ENCODE measurements around the gene SSC4D. TPM values are rescaled to one million over a fixed set of nuclear protein-coding genes. Genes with fewer than 3 reads are reported as not detected.
"Not testable (repeated sequence)": the region's sequence is repeated elsewhere in the genome, so short reads cannot be mapped to it uniquely, and the experiment has no call there.

The SSC4D gene
- total RNA-seq, 1 donor from 2014 or later: 6.0 TPM

GRCh38 chr7:76437873-76438272 lies 28.4 kb upstream of the SSC4D start:
- not testable (repeated sequence) for H3K4me3 ChIP-seq (ENCODE audit: insufficient read depth, low read depth, low read length); H3K4me1 ChIP-seq (ENCODE audit: insufficient read depth, low read length); H3K36me3 ChIP-seq (ENCODE audit: insufficient read depth, low read length); H3K4me1 Mint-ChIP-seq (ENCODE audit: low read depth, unreplicated experiment); H3K27ac ChIP-seq (ENCODE audit: low read depth, low read length); H3K36me3 Mint-ChIP-seq (ENCODE audit: low read depth, unreplicated experiment); H3K9ac ChIP-seq (ENCODE audit: low read length); H3K9me3 Mint-ChIP-seq (ENCODE audit: unreplicated experiment); H4K20me1 ChIP-seq (ENCODE audit: insufficient read depth, low read length); H3K4me2 ChIP-seq (ENCODE audit: low read length); H3K27me3 ChIP-seq (ENCODE audit: insufficient read depth, low read length); H3K9me3 ChIP-seq (ENCODE audit: insufficient read depth, low read depth, low read length); H3K79me2 ChIP-seq (ENCODE audit: insufficient read depth, low read length); H3K27me3 Mint-ChIP-seq (ENCODE audit: low read depth, unreplicated experiment); FAIRE-seq; H2AFZ ChIP-seq (ENCODE audit: low read depth, low read length); H3K27ac Mint-ChIP-seq (ENCODE audit: unreplicated experiment); H3K4me3 Mint-ChIP-seq (ENCODE audit: unreplicated experiment)
- TF ChIP-seq CTCF (IDR thresholded peaks at IDR 0.05; ENCODE audit: insufficient read depth, low read depth, low read length): peak; percentile 46
- DNase-seq (ENCODE audit: low read depth): peak; percentile 67

- H3K9me3 ChIP-seq (ENCODE audit: insufficient read depth, low read depth, low read length): no peaks in the 10 kb centered on the region
- Mint-ChIP-seq H3K9me3 (ENCODE audit: unreplicated experiment) (no peaks in the 10 kb centered on the region), H3K4me3 (ENCODE audit: unreplicated experiment) (no peak overlapping the region), H3K36me3 (ENCODE audit: low read depth, unreplicated experiment) (no peaks in the 10 kb centered on the region), H3K27me3 (ENCODE audit: low read depth, unreplicated experiment) (peaks cover 4% of the 10 kb centered on the region), H3K4me1 (ENCODE audit: low read depth, unreplicated experiment) (no peaks in the 10 kb centered on the region), H3K27ac (ENCODE audit: unreplicated experiment) (no peak overlapping the region)
- H3K27ac ChIP-seq (ENCODE audit: low read depth, low read length): no peak overlapping the region
- no peak overlapping the region for H2AFZ ChIP-seq (ENCODE audit: low read depth, low read length)
- no peak overlapping the region for H3K4me3 ChIP-seq (ENCODE audit: insufficient read depth, low read depth, low read length)
- DNase-seq (ENCODE audit: low read depth) (no peak), FAIRE-seq (no peak)
- H3K27me3 ChIP-seq (ENCODE audit: insufficient read depth, low read length): no peaks in the 10 kb centered on the region
- no peaks in the 10 kb centered on the region for H3K4me1 ChIP-seq (ENCODE audit: insufficient read depth, low read length)
- H3K4me2 ChIP-seq (ENCODE audit: low read length): no peak overlapping the region
- no peak overlapping the region for H3K9ac ChIP-seq (ENCODE audit: low read length)
- no peak for TF ChIP-seq EZH2 (IDR thresholded peaks at IDR 0.05; ENCODE audit: insufficient read depth, low read length)
- TF ChIP-seq CTCF (IDR thresholded peaks at IDR 0.05; ENCODE audit: insufficient read depth, low read depth, low read length): no peak
- no peaks in the 10 kb centered on the region for H3K79me2 ChIP-seq (ENCODE audit: insufficient read depth, low read length)
- no peaks in the 10 kb centered on the region for H3K36me3 ChIP-seq (ENCODE audit: insufficient read depth, low read length)
- no peaks in the 10 kb centered on the region for H4K20me1 ChIP-seq (ENCODE audit: insufficient read depth, low read length)
Measured at GRCh38 chr7:76430836-76431235, 21.3 kb upstream of the SSC4D start.

GRCh38 chr7:76430211-76430610 lies 20.7 kb upstream of the SSC4D start:
- Histone ChIP-seq H3K4me1 (ENCODE audit: insufficient read depth, low read length) (no peaks in the 10 kb centered on the region), H3K27me3 (ENCODE audit: insufficient read depth, low read length) (no peaks in the 10 kb centered on the region), H3K79me2 (ENCODE audit: insufficient read depth, low read length) (no peaks in the 10 kb centered on the region), H3K9me3 (ENCODE audit: insufficient read depth, low read depth, low read length) (no peaks in the 10 kb centered on the region), H3K4me2 (ENCODE audit: low read length) (no peak overlapping the region), H2AFZ (ENCODE audit: low read depth, low read length) (no peak overlapping the region), H3K9ac (ENCODE audit: low read length) (no peak overlapping the region), H3K27ac (ENCODE audit: low read depth, low read length) (no peak overlapping the region), H3K36me3 (ENCODE audit: insufficient read depth, low read length) (no peaks in the 10 kb centered on the region), H4K20me1 (ENCODE audit: insufficient read depth, low read length) (no peaks in the 10 kb centered on the region), H3K4me3 (ENCODE audit: insufficient read depth, low read depth, low read length) (no peak overlapping the region)
- Mint-ChIP-seq H3K9me3 (ENCODE audit: unreplicated experiment) (no peaks in the 10 kb centered on the region), H3K4me3 (ENCODE audit: unreplicated experiment) (no peak overlapping the region), H3K4me1 (ENCODE audit: low read depth, unreplicated experiment) (no peaks in the 10 kb centered on the region), H3K27me3 (ENCODE audit: low read depth, unreplicated experiment) (peaks cover 4% of the 10 kb centered on the region), H3K27ac (ENCODE audit: unreplicated experiment) (no peak overlapping the region), H3K36me3 (ENCODE audit: low read depth, unreplicated experiment) (no peaks in the 10 kb centered on the region)
- no peak for DNase-seq (ENCODE audit: low read depth)
- TF ChIP-seq EZH2 (IDR thresholded peaks at IDR 0.05; ENCODE audit: insufficient read depth, low read length) (no peak), CTCF (IDR thresholded peaks at IDR 0.05; ENCODE audit: insufficient read depth, low read depth, low read length) (no peak)
- FAIRE-seq: no peak
